GM18861 (cell line): ENCODE data around the gene CCER1.

Source experiments
- ATAC-seq: cut with Tn5 transposase; IDR thresholded peaks from one replicate; pipeline ENCODE4 v1.9.1; 2021; ENCODE audit not compliant: unreplicated experiment

The CCER1 gene

DNA sequence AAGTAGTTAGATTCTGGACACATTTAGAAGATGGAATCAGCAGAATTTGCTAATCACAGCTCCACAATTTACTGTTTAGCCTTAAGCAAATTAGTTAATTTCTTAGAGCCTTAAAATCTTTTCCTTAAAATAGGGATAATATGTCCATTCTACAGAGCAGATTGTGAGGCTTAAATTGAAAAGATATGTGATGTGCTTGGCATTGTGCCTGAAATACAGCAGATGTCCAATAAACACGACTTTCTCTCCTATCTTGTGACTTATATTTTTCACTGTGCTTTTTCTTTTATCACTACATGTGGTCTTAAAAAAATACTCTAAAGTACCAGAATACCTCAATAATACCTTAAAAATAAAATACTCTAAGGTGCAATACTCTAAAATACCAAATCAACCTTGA lies 30.6 kb downstream of the CCER1 start:
- no peak for ATAC-seq

DNA sequence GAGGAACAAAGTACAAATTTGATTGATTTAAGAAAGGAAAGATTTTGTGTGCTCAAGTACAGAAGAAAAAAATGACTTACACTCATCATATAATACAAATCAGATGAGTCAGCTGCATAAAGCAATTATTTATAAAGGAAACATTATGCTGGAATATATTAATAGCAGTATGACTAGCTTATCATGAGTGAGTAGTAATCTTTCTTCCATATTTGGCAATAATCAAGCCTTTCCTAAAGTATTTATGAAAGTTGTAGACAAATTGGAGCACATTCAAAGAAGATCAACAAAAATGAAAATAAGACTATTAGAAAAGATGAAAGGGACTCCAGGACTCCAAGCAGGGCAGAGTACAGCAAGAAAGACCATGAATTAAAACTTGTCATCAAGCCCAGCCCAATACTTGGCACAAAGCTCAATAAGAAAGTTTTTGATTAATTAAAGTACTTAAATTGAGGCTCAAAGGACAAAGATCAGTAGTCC lies 32.8 kb downstream of the CCER1 start:
- ATAC-seq: no peak

DNA sequence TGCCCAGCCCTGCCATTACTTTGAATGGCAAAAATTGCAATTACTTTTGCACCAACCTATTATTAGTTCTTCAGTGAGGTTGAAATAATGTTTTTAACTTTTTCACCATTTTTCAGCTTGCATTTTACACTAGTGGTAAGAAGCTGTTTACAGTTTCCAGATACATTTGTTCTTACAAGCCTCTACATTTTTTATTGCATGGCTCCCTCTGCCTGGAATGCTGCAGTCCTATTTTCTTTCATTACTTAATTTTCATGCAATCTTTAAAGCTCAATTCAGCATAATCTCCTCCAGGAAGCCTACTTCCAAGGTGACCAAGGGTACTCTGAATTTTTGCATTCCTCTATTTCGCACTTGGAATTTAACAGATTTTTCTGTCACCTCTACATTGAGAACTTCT lies 33.4 kb downstream of the CCER1 start:
- ATAC-seq: no peak

DNA sequence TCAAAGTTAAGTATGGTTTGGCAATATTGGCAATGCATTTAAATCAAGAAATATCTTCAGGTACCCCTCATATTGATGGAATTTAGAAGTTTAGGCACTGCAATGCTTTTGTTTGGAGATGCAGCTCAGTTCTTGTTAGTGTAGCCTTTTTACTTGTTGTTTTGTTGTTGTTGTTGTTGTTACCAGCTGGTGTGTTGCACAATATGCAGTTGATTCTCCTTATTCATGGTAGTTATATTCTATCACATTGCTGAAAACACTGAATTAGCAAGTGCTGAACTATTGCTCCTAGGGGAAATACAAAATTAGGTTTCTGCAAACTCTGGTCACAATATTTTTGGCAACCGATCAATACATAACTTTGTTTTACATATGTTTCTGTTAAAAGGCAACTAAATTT lies 34.8 kb downstream of the CCER1 start:
- no peak for ATAC-seq

DNA sequence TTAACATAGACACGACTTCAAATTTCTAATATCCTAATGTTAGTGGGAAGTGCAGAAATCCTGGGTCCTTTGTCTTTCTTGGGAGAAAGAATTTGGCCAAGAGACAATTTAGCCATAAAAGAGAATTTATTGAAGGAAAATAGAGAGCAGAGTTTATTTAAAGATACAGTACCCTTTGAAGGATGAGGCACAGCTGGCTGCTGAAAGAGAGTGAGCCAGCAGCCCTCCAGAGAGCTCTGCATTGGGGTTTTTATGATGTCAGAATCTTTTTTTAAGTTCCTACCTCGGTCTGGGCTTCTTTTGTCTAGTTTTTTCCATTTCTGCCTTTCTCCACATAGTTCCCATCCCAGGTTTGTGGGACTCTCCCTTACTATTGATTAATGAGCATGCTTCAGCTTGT lies 37.5 kb downstream of the CCER1 start:
- no peak for ATAC-seq

DNA sequence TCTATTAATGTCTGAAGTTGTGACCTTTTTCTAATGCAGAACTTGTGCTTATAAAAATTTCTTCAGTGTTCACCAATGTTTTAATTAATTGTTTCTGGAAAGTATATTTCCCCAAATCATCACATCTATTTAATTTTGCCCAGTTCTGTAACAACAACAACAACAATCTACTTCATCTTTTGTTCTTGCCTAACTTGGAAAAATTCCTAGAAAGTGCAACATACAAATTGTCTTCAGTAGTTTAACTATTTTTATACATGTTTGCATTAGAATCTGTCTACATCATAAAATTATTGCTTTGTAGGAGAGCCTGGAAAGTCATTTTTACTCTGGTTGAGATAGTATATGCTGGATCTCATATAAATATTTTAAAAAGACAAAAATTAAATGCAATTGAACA lies 38.5 kb downstream of the CCER1 start:
- no peak for ATAC-seq

DNA sequence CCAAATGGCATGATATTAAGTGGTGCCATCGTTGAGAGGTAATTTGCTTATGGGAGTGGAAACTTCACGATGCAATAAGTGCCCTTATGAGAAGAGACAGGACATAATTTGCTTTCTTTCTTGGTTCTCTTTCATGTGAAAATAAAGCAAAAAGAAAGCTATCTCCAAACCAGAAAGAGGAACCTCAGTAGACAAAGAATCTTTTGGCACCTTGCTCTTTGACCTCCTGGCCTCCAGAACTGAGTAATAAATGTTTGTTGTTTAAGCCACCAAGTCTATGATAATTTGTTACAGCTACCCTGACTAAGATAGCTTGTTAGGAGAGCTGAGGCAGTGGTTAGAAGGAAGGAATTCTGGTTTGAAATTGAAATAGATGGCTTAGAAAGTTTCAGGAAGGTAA lies 39.6 kb downstream of the CCER1 start:
- no peak for ATAC-seq

DNA sequence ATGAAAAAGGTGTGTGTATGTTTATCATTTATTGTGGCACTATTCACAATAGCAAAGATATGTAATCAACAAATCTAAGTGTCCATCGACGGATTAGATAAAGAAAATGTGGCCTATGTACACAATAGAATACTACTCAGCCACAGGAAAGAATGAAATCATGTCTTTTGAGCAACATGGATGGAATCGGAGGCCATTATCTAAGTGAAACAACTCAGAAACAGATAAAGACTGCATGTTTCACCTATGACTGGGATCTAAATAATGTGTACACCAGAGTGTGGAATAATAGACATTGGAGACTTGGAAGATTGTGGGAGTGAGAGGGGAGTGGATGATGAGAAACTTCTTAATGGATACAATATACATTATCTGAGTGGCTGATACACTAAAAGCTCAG lies 44.0 kb downstream of the CCER1 start:
- ATAC-seq: no peak

DNA sequence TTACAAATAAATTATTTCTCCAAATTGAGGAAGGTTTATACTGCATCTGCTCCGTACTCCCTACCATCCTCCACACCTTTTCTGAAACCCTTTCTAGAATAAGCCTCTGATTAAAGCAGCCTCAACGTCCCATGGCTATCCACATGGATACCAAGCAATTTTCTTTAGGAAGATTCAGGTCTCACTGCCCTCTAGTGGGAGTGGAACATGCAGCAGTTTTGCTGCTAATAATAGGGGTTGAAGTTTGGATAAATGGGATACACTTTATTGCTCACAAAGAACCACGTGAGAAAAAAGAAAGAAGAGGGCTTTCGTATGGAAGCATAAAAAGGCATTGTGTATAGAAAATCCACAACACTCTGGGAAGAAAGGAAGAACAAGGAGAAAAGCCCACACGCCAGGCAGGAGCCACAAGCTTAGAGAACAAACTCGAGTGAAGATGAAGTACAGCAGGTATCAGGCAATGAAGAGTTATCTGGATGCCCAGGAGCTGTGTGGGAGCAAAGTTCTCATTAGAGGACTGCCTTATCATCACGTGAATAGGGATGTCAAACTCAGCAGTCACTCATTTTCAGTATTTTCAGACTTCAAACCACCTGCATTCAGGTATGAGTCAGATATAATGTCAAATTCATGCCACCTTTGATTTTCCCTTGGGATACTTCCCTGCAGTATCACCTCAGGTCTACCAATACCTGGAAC lies 45.8 kb downstream of the CCER1 start:
- ATAC-seq: no peak

DNA sequence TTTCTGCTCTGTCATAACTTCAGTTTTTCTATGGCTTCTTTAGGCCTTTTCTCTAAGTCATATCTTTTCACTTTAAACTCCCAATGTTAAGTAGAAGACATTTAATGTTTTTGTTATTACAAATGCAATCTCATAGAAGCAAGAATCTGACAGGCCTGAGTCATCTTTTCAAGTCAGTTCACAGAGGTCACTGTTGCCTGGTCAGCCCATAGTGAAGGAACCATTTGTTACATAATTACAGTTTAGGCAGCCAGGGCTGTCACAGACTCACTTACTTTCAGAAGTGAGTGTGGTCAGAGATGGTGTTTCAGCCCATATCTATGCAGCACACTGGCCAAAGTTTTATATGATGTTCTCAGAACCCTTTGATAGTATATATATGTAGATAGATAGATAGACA lies 46.5 kb downstream of the CCER1 start:
- no peak for ATAC-seq

DNA sequence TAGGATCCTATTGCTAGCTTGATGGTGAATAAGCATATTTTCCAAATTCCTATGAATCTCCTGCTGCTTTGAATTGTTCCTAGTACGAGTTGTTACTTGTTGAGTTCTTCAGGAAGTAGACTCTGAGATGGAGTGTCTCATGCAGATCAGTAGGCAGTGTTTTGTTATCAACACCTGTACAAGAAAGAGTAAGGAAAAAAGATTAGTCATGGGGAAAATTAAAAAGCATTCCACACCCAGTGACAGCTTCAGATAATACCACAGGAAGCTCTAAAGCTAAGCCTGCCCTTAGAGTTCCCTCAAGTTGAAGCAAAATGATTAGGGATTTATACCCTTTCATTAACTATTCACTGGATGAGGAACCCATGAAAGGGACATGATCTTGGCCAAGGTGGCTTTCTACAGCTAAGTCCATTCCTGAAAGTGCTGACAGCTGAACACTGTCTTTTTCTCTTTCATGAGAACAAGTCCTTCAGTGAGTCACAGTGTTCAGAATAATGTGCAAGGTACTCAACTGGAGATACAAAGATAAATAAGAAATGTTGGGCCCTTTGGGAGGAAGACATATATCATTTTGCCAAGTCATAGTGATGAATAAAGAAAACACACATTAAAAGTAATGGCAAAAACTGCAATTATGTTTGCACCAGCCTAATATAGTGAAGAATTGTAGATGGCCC lies 49.1 kb downstream of the CCER1 start:
- ATAC-seq: no peak

DNA sequence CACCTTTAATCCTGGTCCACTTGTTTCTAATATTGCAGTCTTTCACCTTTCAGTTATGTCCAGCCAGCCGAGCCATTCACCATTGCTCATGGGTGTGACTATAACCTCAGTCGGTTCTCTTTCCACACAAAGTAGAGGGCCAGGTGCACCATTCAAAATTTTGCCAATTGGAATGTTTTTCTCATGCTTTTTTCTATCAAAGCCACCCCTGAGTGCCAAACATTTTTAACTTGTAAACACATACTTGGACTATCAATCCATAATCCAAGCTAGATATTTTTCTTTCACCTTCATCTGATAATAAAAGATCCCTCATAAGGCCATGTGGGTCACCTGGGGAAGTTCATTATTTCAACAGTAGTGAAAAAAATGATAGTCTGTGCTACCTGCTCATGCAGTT lies 52.4 kb downstream of the CCER1 start:
- no peak for ATAC-seq
